GM19238 (cell line): ENCODE data around the gene ABCA6.

Source experiments
- DNase-seq: peaks from one replicate; pipeline ENCODE4 v3.0.0; 2011; ENCODE audit warnings: low spot score; ENCODE audit not compliant: insufficient read length

The ABCA6 gene

GRCh38 chr17:69142175-69142802, 594 bp upstream of the ABCA6 start:
- no peak for DNase-seq

DNA sequence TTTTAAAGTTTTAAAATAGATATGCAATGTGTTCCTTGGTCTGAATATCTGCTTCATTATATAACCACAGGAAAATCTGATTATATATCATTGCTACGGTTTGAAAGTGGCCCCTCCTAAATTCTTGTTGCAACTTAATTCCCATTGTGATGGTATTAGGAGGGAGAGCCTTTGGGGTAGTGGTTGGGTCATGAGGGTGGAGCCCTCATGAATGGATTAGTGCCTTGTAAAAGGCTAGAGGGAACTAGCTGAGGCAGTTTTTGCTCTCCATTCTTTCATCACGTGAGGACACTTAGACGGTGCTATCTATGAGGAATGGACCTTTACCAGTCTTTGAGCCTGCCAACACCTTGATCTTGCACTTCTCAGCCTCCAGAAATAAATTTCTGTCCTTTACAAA, 7.6 kb downstream of the ABCA6 start:
- no peak for DNase-seq

DNA sequence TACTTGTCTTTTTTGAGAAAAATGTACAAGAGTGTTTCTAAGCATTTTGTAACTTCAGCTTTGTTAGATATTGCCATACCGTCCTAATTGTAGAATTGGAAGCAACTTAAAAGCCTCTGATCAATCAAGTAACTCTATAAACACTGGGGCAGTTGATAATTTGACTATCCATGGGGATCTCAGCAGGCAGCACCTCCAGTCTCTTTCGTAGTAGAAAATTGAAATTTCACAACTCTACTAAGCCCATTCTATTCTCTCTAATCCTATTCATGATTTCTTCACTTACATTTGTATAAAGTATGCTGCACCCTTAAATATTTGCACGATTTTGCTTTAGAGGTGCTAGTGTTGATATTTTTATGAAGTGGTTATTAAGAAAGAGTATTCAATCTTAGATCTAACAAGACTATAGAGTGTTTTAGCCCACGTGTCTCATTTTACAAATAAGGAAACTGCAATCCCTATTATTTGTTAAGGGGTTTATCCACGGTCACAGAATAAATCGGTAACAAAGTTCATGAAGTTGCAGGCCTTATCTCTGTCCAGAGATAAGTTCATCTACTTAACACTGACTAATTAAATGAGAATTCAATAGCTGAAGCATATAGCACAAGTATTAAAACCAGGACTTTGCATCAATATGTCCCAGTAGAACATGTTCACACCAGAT, 10.9 kb downstream of the ABCA6 start:
- DNase-seq: no peak

DNA sequence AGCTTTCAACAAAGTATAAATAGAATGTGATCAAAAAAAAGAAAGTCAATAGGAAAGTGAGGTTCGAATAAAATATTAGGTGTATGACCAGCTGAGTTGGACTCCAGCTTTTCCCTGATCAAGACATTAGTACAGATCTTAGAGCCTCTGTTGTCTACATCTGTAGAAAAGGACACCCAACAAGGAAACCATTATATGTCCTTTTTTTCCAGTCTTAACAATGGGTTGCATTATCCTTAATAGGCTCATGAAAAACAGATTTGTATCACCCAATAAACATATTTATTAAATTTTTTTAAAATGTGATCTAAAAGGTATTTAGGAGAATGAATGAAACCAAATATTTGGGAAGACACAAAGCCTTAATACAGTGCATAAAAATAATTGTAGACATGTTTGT, 18.1 kb downstream of the ABCA6 start:
- DNase-seq: no peak

- DNase-seq: no peak
These were observed 19.6 kb downstream of the ABCA6 start for GRCh38 chr17:69122065-69122464.

DNA sequence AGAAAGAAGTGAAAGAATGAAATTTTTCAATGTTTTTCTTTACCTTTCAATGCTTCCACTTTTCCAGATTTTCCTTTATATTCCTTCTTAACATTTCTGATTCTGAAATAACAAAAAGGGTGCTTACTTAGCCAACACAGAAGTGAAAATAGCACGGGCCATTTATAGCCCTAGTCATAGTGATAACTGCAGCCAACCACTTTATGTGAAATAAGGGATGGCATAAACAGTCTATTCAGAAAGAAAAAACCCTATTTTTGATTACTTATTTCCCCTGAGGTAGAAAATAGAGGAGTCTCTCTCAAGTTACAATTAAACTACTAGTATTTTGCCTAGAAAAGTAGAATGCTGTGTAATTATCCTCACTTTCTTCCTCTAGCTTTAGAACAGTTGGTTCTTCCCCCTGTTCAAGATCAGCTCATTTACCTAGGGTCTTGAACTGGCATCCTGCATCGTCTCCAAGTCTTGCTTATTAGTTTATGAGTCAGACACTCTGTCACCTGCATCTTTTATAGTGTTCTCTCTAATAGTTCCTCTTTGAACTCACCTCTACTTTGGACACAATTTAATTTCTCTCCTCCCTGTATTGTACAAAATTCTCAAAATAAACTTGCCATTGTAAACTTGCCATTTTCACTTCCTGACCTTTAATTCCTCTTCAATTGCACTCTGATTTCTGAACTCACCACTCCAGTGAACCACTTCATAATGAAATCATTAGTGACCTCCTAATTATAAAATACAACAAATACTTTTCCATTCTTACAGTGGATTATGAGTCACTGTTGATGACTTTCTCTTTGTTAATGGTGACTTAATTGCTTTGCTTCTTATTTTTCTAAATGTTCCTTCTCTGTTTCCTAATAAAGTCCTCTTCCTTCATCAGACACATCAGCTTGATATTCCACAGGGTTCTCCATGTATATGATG, 23.6 kb downstream of the ABCA6 start:
- DNase-seq: no peak

- DNase-seq: no peak
These were observed 29.9 kb downstream of the ABCA6 start for GRCh38 chr17:69111794-69112193.

GRCh38 chr17:69105907-69106730, 35.6 kb downstream of the ABCA6 start:
- DNase-seq: no peak

GRCh38 chr17:69103557-69104233, 38.0 kb downstream of the ABCA6 start:
- no peak for DNase-seq

GRCh38 chr17:69098625-69099024, 43.1 kb downstream of the ABCA6 start:
- DNase-seq: no peak

- DNase-seq: no peak
These were observed 45.2 kb downstream of the ABCA6 start for GRCh38 chr17:69096541-69096940.

- no peak for DNase-seq
These were observed 47.7 kb downstream of the ABCA6 start for GRCh38 chr17:69093995-69094394.

DNA sequence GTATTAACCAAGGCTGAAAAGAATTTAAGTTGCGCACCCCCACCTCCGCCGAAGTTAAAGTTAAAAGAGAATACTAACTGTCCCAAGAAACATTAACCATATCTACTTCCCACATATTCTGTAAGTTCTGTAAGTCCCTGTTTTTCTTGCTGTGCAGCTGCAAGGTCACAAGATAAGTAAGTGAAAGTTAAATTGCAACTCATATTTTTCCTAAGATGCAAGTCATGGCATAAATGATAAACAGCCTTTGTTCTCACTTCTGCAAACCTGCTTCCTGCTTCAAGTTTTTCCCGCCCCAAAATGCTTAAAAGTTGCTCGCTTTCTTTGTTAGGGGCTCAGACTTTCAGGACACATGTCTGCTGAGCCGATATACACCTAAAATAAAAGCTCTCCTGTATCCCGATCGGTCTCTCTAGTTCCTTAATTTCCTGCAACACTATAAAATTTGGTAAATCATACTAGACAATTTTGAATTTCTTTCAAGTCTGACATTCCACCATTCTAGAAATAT, 48.4 kb downstream of the ABCA6 start:
- no peak for DNase-seq

- DNase-seq: no peak
These were observed 51.3 kb downstream of the ABCA6 start for GRCh38 chr17:69090365-69090764.

DNA sequence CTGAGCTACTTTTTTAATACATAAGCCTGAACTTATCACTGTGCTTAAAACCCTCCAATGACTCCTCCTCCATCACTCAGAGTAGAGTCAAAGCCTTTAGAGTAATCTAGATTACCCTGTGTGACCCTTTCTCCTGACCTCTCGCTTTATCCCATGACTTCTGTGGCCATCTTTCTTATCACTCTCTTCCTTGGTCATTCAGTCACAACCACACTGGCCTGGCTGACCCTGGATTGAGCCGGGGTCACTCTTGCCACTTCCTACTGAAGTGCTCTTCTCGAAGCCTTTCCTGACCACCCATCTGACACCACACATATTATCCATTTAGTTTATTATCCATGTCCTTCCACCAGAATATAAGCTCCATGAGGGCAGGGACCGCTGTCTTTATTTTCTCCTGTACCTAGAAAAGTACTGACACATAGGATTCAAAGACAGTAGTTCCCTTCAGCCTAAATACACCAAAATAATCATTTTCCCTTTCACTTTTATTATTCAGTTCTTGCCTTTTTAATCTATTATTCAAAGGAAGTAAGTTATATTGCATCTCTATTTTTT, 53.0 kb downstream of the ABCA6 start:
- DNase-seq: no peak

GRCh38 chr17:69086641-69087040, 55.1 kb downstream of the ABCA6 start:
- no peak for DNase-seq

DNA sequence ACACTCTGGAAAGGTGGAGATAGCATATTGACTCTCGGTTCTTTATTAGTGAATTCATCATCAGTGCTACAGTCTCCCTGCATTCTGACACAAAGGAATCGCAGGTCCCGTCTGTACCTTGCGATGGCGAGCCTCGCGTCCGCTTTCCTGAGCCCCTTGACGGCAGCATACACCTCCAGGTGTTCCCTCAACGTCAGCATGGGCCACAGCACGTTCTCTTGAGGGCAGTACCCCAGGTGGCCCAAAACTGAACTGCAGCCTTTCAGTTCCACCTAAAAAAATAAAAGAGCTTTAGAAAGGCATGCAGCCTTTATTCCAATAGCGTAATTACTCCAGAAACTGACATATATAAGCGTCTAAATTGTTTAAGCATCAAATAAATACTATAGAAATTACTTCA, 56.8 kb downstream of the ABCA6 start:
- no peak for DNase-seq

GRCh38 chr17:69082696-69083095, 59.0 kb downstream of the ABCA6 start:
- DNase-seq: no peak

GRCh38 chr17:69078864-69079263, 62.8 kb downstream of the ABCA6 start:
- no peak for DNase-seq

- DNase-seq: no peak
These were observed 65.9 kb downstream of the ABCA6 start for GRCh38 chr17:69075823-69076222.
